HS-27A (cell line): ENCODE data around the gene EVL.

Experiments
- DNase-seq: peaks from one replicate; pipeline ENCODE4 v3.0.0-alpha.2; 2012; ENCODE audit warnings: low read depth, missing footprints

Gene EVL

GRCh38 chr14:100109594-100109955, 44.4 kb downstream of the EVL start:
- DNase-seq: no peak

- DNase-seq: no peak
These were observed 45.6 kb downstream of the EVL start for GRCh38 chr14:100110816-100111215.

GRCh38 chr14:100111931-100112704, 46.9 kb downstream of the EVL start:
- DNase-seq: no peak

- no peak for DNase-seq
These were observed 49.0 kb downstream of the EVL start for GRCh38 chr14:100114109-100114765.

GRCh38 chr14:100115236-100115635, 50.0 kb downstream of the EVL start:
- no peak for DNase-seq

GRCh38 chr14:100115726-100116125, 50.5 kb downstream of the EVL start:
- no peak for DNase-seq

GRCh38 chr14:100116134-100116533, 50.9 kb downstream of the EVL start:
- no peak for DNase-seq

- DNase-seq: no peak
These were observed 51.8 kb downstream of the EVL start for GRCh38 chr14:100117026-100117425.

- DNase-seq: no peak
These were observed 52.6 kb downstream of the EVL start for GRCh38 chr14:100117633-100118395.

- no peak for DNase-seq
These were observed 53.3 kb downstream of the EVL start for GRCh38 chr14:100118396-100119011.

- no peak for DNase-seq
These were observed 54.0 kb downstream of the EVL start for GRCh38 chr14:100119251-100119650.

- no peak for DNase-seq
These were observed 55.5 kb downstream of the EVL start for GRCh38 chr14:100120522-100121269.

GRCh38 chr14:100121643-100122480, 56.6 kb downstream of the EVL start:
- no peak for DNase-seq

- no peak for DNase-seq
These were observed 57.4 kb downstream of the EVL start for GRCh38 chr14:100122481-100123223.

GRCh38 chr14:100123618-100124017, 58.4 kb downstream of the EVL start:
- DNase-seq: no peak

- no peak for DNase-seq
These were observed 59.4 kb downstream of the EVL start for GRCh38 chr14:100124551-100125088.

- no peak for DNase-seq
These were observed 61.2 kb downstream of the EVL start for GRCh38 chr14:100126401-100126800.

GRCh38 chr14:100127853-100128455, 62.7 kb downstream of the EVL start:
- no peak for DNase-seq

- no peak for DNase-seq
These were observed 63.5 kb downstream of the EVL start for GRCh38 chr14:100128688-100129087.
